ENCODE results near the gene PCSK9.

DNA sequence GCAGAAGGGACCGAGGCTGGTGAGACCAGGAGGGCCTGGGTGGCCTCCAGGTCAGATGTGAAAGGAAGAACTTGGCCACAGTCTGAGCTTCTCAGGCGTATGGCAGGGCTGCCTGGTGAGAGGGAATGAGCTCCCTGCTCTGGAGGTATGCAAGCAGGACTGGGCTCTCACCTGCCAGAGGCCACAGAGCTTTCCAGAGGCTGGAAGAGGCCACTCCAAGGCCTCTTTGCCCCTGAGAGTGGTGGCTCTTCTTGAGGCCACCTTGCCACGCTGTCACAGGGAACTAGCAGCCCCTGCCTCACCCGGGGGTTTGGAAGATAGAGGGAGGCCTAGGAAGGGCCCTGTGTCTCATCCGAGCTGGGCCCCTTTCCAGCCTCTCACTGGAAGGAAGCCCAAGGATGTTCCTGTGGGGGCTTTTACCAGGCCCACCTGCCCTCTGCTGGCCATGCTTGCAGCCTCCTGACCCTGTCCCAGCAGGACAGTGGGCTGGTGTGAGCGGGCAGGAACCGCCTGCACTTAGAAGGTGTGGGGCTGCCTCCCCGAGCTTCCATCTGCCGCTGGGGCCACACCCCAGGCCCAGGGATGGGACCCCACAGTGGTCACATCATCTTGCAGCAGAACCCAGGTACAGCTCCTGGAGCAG lies 10.0 kb downstream of the PCSK9 start:
- TF ChIP-seq, protein P1, sequence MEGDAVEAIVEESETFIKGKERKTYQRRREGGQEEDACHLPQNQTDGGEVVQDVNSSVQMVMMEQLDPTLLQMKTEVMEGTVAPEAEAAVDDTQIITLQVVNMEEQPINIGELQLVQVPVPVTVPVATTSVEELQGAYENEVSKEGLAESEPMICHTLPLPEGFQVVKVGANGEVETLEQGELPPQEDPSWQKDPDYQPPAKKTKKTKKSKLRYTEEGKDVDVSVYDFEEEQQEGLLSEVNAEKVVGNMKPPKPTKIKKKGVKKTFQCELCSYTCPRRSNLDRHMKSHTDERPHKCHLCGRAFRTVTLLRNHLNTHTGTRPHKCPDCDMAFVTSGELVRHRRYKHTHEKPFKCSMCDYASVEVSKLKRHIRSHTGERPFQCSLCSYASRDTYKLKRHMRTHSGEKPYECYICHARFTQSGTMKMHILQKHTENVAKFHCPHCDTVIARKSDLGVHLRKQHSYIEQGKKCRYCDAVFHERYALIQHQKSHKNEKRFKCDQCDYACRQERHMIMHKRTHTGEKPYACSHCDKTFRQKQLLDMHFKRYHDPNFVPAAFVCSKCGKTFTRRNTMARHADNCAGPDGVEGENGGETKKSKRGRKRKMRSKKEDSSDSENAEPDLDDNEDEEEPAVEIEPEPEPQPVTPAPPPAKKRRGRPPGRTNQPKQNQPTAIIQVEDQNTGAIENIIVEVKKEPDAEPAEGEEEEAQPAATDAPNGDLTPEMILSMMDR (conservative IDR thresholded peaks at IDR 0.05; ENCODE audit: low read depth in 2 of 2): peak in 1 of 2 experiments; percentile 45; a peak in 2 of 4 replicates
- TF ChIP-seq EZH2 (IDR thresholded peaks at IDR 0.05; ENCODE audit: low read depth, unreplicated experiment) (no peak), POLR2AphosphoS5 (IDR thresholded peaks at IDR 0.05; ENCODE audit: low read depth) (no peak), CREB1 (CRISPR knock-in tag; IDR thresholded peaks at IDR 0.05; ENCODE audit: low read depth) (no peak), EZH2phosphoT487 (IDR thresholded peaks at IDR 0.05; ENCODE audit: unreplicated experiment) (no peak)
- TF ChIP-seq, protein P2, sequence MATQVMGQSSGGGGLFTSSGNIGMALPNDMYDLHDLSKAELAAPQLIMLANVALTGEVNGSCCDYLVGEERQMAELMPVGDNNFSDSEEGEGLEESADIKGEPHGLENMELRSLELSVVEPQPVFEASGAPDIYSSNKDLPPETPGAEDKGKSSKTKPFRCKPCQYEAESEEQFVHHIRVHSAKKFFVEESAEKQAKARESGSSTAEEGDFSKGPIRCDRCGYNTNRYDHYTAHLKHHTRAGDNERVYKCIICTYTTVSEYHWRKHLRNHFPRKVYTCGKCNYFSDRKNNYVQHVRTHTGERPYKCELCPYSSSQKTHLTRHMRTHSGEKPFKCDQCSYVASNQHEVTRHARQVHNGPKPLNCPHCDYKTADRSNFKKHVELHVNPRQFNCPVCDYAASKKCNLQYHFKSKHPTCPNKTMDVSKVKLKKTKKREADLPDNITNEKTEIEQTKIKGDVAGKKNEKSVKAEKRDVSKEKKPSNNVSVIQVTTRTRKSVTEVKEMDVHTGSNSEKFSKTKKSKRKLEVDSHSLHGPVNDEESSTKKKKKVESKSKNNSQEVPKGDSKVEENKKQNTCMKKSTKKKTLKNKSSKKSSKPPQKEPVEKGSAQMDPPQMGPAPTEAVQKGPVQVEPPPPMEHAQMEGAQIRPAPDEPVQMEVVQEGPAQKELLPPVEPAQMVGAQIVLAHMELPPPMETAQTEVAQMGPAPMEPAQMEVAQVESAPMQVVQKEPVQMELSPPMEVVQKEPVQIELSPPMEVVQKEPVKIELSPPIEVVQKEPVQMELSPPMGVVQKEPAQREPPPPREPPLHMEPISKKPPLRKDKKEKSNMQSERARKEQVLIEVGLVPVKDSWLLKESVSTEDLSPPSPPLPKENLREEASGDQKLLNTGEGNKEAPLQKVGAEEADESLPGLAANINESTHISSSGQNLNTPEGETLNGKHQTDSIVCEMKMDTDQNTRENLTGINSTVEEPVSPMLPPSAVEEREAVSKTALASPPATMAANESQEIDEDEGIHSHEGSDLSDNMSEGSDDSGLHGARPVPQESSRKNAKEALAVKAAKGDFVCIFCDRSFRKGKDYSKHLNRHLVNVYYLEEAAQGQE (IDR thresholded peaks at IDR 0.05; ENCODE audit: unreplicated experiment): no peak
- TF ChIP-seq, protein P3, sequence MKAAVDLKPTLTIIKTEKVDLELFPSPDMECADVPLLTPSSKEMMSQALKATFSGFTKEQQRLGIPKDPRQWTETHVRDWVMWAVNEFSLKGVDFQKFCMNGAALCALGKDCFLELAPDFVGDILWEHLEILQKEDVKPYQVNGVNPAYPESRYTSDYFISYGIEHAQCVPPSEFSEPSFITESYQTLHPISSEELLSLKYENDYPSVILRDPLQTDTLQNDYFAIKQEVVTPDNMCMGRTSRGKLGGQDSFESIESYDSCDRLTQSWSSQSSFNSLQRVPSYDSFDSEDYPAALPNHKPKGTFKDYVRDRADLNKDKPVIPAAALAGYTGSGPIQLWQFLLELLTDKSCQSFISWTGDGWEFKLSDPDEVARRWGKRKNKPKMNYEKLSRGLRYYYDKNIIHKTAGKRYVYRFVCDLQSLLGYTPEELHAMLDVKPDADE (IDR thresholded peaks at IDR 0.05): no peak
